ENCODE results near the gene DIP2A.

The DIP2A gene

GRCh38 chr21:46435786-46436227 lies 22.9 kb upstream of the DIP2A start:
- ATAC-seq (ENCODE audit: low read depth), result no peak
- Histone ChIP-seq H3K27ac (ENCODE audit: poor library complexity, severe bottlenecking) (no peak overlapping the region), H3K9me3 (ENCODE audit: severe bottlenecking) (no peaks in the 10 kb centered on the region), H3K27me3 (ENCODE audit: insufficient read depth, poor library complexity, severe bottlenecking) (no peaks in the 10 kb centered on the region), H3K4me3 (ENCODE audit: severe bottlenecking) (no peak overlapping the region), H3K36me3 (ENCODE audit: low read depth) (peaks cover 78% of the 10 kb centered on the region), H3K4me1 (ENCODE audit: insufficient read depth, poor library complexity, severe bottlenecking) (no peaks in the 10 kb centered on the region)
- TF ChIP-seq CTCF (IDR thresholded peaks at IDR 0.05; ENCODE audit: poor library complexity, severe bottlenecking), result no peak
- no peak for DNase-seq (ENCODE audit: low spot score)

GRCh38 chr21:46436621-46437020 lies 22.1 kb upstream of the DIP2A start:
- Histone ChIP-seq H3K4me3 (ENCODE audit: severe bottlenecking) (no peak overlapping the region), H3K27ac (ENCODE audit: poor library complexity, severe bottlenecking) (no peak overlapping the region), H3K36me3 (ENCODE audit: low read depth) (peaks cover 86% of the 10 kb centered on the region), H3K27me3 (ENCODE audit: insufficient read depth, poor library complexity, severe bottlenecking) (no peaks in the 10 kb centered on the region), H3K9me3 (ENCODE audit: severe bottlenecking) (no peaks in the 10 kb centered on the region), H3K4me1 (ENCODE audit: insufficient read depth, poor library complexity, severe bottlenecking) (no peaks in the 10 kb centered on the region)
- DNase-seq (ENCODE audit: low spot score) (no peak), ATAC-seq (ENCODE audit: low read depth) (no peak)
- TF ChIP-seq CTCF (IDR thresholded peaks at IDR 0.05; ENCODE audit: poor library complexity, severe bottlenecking), result no peak

- Histone ChIP-seq H3K4me1 (ENCODE audit: insufficient read depth, poor library complexity, severe bottlenecking) (no peaks in the 10 kb centered on the region), H3K9me3 (ENCODE audit: severe bottlenecking) (no peaks in the 10 kb centered on the region), H3K27ac (ENCODE audit: poor library complexity, severe bottlenecking) (no peak overlapping the region), H3K4me3 (ENCODE audit: severe bottlenecking) (no peak overlapping the region), H3K27me3 (ENCODE audit: insufficient read depth, poor library complexity, severe bottlenecking) (no peaks in the 10 kb centered on the region), H3K36me3 (ENCODE audit: low read depth) (peaks cover 82% of the 10 kb centered on the region)
- no peak for TF ChIP-seq CTCF (IDR thresholded peaks at IDR 0.05; ENCODE audit: poor library complexity, severe bottlenecking)
- ATAC-seq (ENCODE audit: low read depth) (no peak), DNase-seq (ENCODE audit: low spot score) (no peak)
Measured at GRCh38 chr21:46437096-46437498, 21.6 kb upstream of the DIP2A start.

GRCh38 chr21:46437511-46437910 lies 21.2 kb upstream of the DIP2A start:
- ATAC-seq (ENCODE audit: low read depth), result no peak
- Histone ChIP-seq H3K36me3 (ENCODE audit: low read depth) (peaks cover 78% of the 10 kb centered on the region), H3K9me3 (ENCODE audit: severe bottlenecking) (no peaks in the 10 kb centered on the region), H3K4me1 (ENCODE audit: insufficient read depth, poor library complexity, severe bottlenecking) (no peaks in the 10 kb centered on the region), H3K4me3 (ENCODE audit: severe bottlenecking) (no peak overlapping the region), H3K27ac (ENCODE audit: poor library complexity, severe bottlenecking) (no peak overlapping the region), H3K27me3 (ENCODE audit: insufficient read depth, poor library complexity, severe bottlenecking) (no peaks in the 10 kb centered on the region)
- no peak for DNase-seq (ENCODE audit: low spot score)
- TF ChIP-seq CTCF (IDR thresholded peaks at IDR 0.05; ENCODE audit: poor library complexity, severe bottlenecking), result no peak

GRCh38 chr21:46438241-46438640 lies 20.4 kb upstream of the DIP2A start:
- no peak for TF ChIP-seq CTCF (IDR thresholded peaks at IDR 0.05; ENCODE audit: poor library complexity, severe bottlenecking)
- H3K4me3 ChIP-seq (ENCODE audit: severe bottlenecking), result no peak overlapping the region
- peaks cover 70% of the 10 kb centered on the region for H3K36me3 ChIP-seq (ENCODE audit: low read depth)
- H3K9me3 ChIP-seq (ENCODE audit: severe bottlenecking), result no peaks in the 10 kb centered on the region
- H3K27ac ChIP-seq (ENCODE audit: poor library complexity, severe bottlenecking), result no peak overlapping the region
- H3K4me1 ChIP-seq (ENCODE audit: insufficient read depth, poor library complexity, severe bottlenecking), result no peaks in the 10 kb centered on the region
- ATAC-seq (ENCODE audit: low read depth) (no peak), DNase-seq (ENCODE audit: low spot score) (no peak)
- H3K27me3 ChIP-seq (ENCODE audit: insufficient read depth, poor library complexity, severe bottlenecking), result no peaks in the 10 kb centered on the region

All from RWPE2 (cell line).